GOT3 (cell line): Measurements from ENCODE around the gene FCHSD2.
A peak's percentile ranks its signal among the peaks of the same experiment; 100 is the strongest.
"Not testable (repeated sequence)": the region's sequence is repeated elsewhere in the genome, so short reads cannot be mapped to it uniquely, and the experiment has no call there.

Experiments
- DNase-seq: peaks from one replicate; lab custom pipeline; 2025; ENCODE audit warnings: mixed read lengths; lab: John Stamatoyannopoulos, UW

The FCHSD2 gene

GRCh38 chr11:72833083-72833733 is 308.9 kb downstream of the FCHSD2 start:
- DNase-seq, result no peak

GRCh38 chr11:72832301-72833082 is 309.6 kb downstream of the FCHSD2 start:
- DNase-seq, result no peak

- no peak for DNase-seq
These were observed 310.4 kb downstream of the FCHSD2 start for GRCh38 chr11:72831521-72832300.

- no peak for DNase-seq
These were observed 312.1 kb downstream of the FCHSD2 start for GRCh38 chr11:72829884-72830533.

- no peak for DNase-seq
These were observed 312.9 kb downstream of the FCHSD2 start for GRCh38 chr11:72829178-72829577.

- no peak for DNase-seq
These were observed 313.4 kb downstream of the FCHSD2 start for GRCh38 chr11:72828692-72829101.

- no peak for DNase-seq
These were observed 314.0 kb downstream of the FCHSD2 start for GRCh38 chr11:72828081-72828567.

GRCh38 chr11:72827656-72828055 is 314.5 kb downstream of the FCHSD2 start:
- not testable (repeated sequence) for DNase-seq

GRCh38 chr11:72826942-72827480 is 315.1 kb downstream of the FCHSD2 start:
- no peak for DNase-seq

- no peak for DNase-seq
These were observed 315.8 kb downstream of the FCHSD2 start for GRCh38 chr11:72826191-72826941.

GRCh38 chr11:72825661-72826060 is 316.5 kb downstream of the FCHSD2 start:
- DNase-seq, result no peak

- no peak for DNase-seq
These were observed 317.2 kb downstream of the FCHSD2 start for GRCh38 chr11:72824811-72825505.

- no peak for DNase-seq
These were observed 318.1 kb downstream of the FCHSD2 start for GRCh38 chr11:72824020-72824419.

- no peak for DNase-seq
These were observed 318.9 kb downstream of the FCHSD2 start for GRCh38 chr11:72823105-72823804.

- peak; percentile 46 for DNase-seq
These were observed 320.0 kb downstream of the FCHSD2 start for GRCh38 chr11:72821920-72822799.

- no peak for DNase-seq
These were observed 320.7 kb downstream of the FCHSD2 start for GRCh38 chr11:72821221-72821919.

GRCh38 chr11:72820439-72821139 is 321.5 kb downstream of the FCHSD2 start:
- DNase-seq, result no peak
